Upper lobe of right lung (tissue), 1 donor: ENCODE results near the gene C3orf20. TPM values are rescaled to one million over a fixed set of nuclear protein-coding genes. Genes with fewer than 3 reads are reported as not detected.

Experiments used
- ATAC-seq: fragments of 200-7000 bp; cut with Tn5 transposase; one replicate; pipeline ENCODE4 v1.9.1; 2020; ENCODE audit warnings: mild to moderate bottlenecking, moderate library complexity
- DNase-seq: peaks from one replicate; pipeline ENCODE4 v3.0.0-alpha.2; 2020
- H3K27ac ChIP-seq: fragments of 200-600 bp; one replicate; pipeline ENCODE4 v1.8.0; 2022
- H3K27me3 ChIP-seq: fragments of 200-600 bp; one replicate; pipeline ENCODE4 v1.8.0; 2022; ENCODE audit warnings: mild to moderate bottlenecking
- H3K36me3 ChIP-seq: fragments of 200-600 bp; one replicate; pipeline ENCODE4 v1.8.0; 2022
- H3K4me1 ChIP-seq: fragments of 200-600 bp; one replicate; pipeline ENCODE4 v1.8.0; 2022
- H3K4me3 ChIP-seq: fragments of 200-600 bp; one replicate; pipeline ENCODE4 v1.8.0; 2022; ENCODE audit warnings: mild to moderate bottlenecking
- H3K9me3 ChIP-seq: fragments of 200-600 bp; one replicate; pipeline ENCODE4 v1.8.0; 2022
- CTCF ChIP-seq: fragments of 200-600 bp; IDR thresholded peaks from one replicate; pipeline ENCODE4 v1.8.0; 2022; ENCODE audit warnings: antibody characterized with exemption
- intact Hi-C: fragments of 100-400 bp; cut with DNase I; formaldehyde crosslinking; loops from one replicate; pipeline ENCODE4 v1.11.0; 2022
- total RNA-seq: library from RNA; stranded (reverse); fragmentation: NEBNext Ultra II Directional; extraction: Animal tissue kit (Norgen Biotek cat#: 25700); gene quantifications from one replicate; pipeline ENCODE4 v1.2.1, GENCODE V29; 2021
- donor health status: DM: no; HTN: yes; CAD: no; lungs with severe emphysema.

The C3orf20 gene
- total RNA-seq, 1 donor from 2014 or later, result 0.14 TPM

GRCh38 chr3:14689247-14689980 is 14.5 kb downstream of the C3orf20 start:
- peak; percentile 59 for ATAC-seq
- Histone ChIP-seq H3K27ac (no peak overlapping the region), H3K9me3 (peaks cover 8% of the 10 kb centered on the region), H3K4me3 (no peak overlapping the region), H3K27me3 (no peaks in the 10 kb centered on the region), H3K36me3 (no peaks in the 10 kb centered on the region), H3K4me1 (no peaks in the 10 kb centered on the region)
- TF ChIP-seq CTCF, result no peak
- intact Hi-C loops, result no loop called here
- DNase-seq, result no peak

- Histone ChIP-seq H3K27me3 (no peaks in the 10 kb centered on the region), H3K27ac (no peak overlapping the region), H3K4me3 (no peak overlapping the region), H3K36me3 (no peaks in the 10 kb centered on the region), H3K9me3 (peaks cover 8% of the 10 kb centered on the region), H3K4me1 (no peaks in the 10 kb centered on the region)
- intact Hi-C loops, result no loop called here
- TF ChIP-seq CTCF, result no peak
- DNase-seq (no peak), ATAC-seq (peak; percentile 53)
Observed at GRCh38 chr3:14691239-14691638, 16.3 kb downstream of the C3orf20 start.

- DNase-seq, result no peak
- Histone ChIP-seq H3K36me3 (no peaks in the 10 kb centered on the region), H3K9me3 (peaks cover 8% of the 10 kb centered on the region), H3K4me1 (no peaks in the 10 kb centered on the region), H3K27me3 (no peaks in the 10 kb centered on the region), H3K4me3 (no peak overlapping the region), H3K27ac (no peak overlapping the region)
- intact Hi-C loops, result no loop called here
- TF ChIP-seq CTCF, result no peak
- ATAC-seq, result no peak
Observed at GRCh38 chr3:14691719-14692118, 16.8 kb downstream of the C3orf20 start.

- Histone ChIP-seq H3K4me3 (no peak overlapping the region), H3K4me1 (no peaks in the 10 kb centered on the region), H3K9me3 (no peaks in the 10 kb centered on the region), H3K36me3 (no peaks in the 10 kb centered on the region), H3K27ac (no peak overlapping the region), H3K27me3 (no peaks in the 10 kb centered on the region)
- DNase-seq, result no peak
- ATAC-seq, result no peak
- intact Hi-C loops, result no loop called here
- TF ChIP-seq CTCF, result no peak
Observed at GRCh38 chr3:14698601-14699244, 23.8 kb downstream of the C3orf20 start.

GRCh38 chr3:14699643-14700042 is 24.7 kb downstream of the C3orf20 start:
- ATAC-seq, result no peak
- H3K4me3 ChIP-seq, result no peak overlapping the region
- intact Hi-C loops, result no loop called here
- TF ChIP-seq CTCF, result no peak
- H3K27me3 ChIP-seq, result no peaks in the 10 kb centered on the region
- no peaks in the 10 kb centered on the region for H3K4me1 ChIP-seq
- no peaks in the 10 kb centered on the region for H3K36me3 ChIP-seq
- H3K9me3 ChIP-seq, result no peaks in the 10 kb centered on the region
- no peak overlapping the region for H3K27ac ChIP-seq
- no peak for DNase-seq
